HEK293 (cell line): Measurements from ENCODE around the gene FAM181A.

Experiments used
- CTCF ChIP-seq: fragments of 450-650 bp; formaldehyde crosslinking; IDR thresholded peaks from 2 replicates; pipeline ENCODE4 v1.5.1; 2016; ENCODE audit warnings: missing biosample characterization, missing genetic modification characterization
- EGR2 ChIP-seq: fragments of 450-650 bp; formaldehyde crosslinking; IDR thresholded peaks from 2 replicates; pipeline ENCODE4 v1.5.1; 2016; ENCODE audit warnings: low read depth, missing biosample characterization, missing genetic modification characterization
- REST ChIP-seq: fragments of 450-650 bp; formaldehyde crosslinking; IDR thresholded peaks from 2 replicates; pipeline ENCODE4 v1.5.1; 2016; ENCODE audit warnings: missing biosample characterization, missing genetic modification characterization
- ZNF174 ChIP-seq: fragments of 450-650 bp; formaldehyde crosslinking; IDR thresholded peaks from 2 replicates; pipeline ENCODE4 v1.5.0; 2017; ENCODE audit warnings: missing biosample characterization, mild to moderate bottlenecking, missing genetic modification characterization
- ZNF24 ChIP-seq: fragments of 450-650 bp; formaldehyde crosslinking; IDR thresholded peaks from 2 replicates; pipeline ENCODE4 v1.5.1; 2016; ENCODE audit warnings: missing biosample characterization, missing genetic modification characterization
- ZNF292 ChIP-seq: fragments of 450-650 bp; formaldehyde crosslinking; IDR thresholded peaks from 2 replicates; pipeline ENCODE4 v1.5.1; 2016; ENCODE audit warnings: low read depth, missing biosample characterization, missing genetic modification characterization, borderline replicate concordance
- ZSCAN18 ChIP-seq: fragments of 450-650 bp; formaldehyde crosslinking; IDR thresholded peaks from 2 replicates; pipeline ENCODE4 v1.5.1; 2016; ENCODE audit warnings: missing biosample characterization, missing genetic modification characterization
- TF ChIP-seq, protein P1 (sequence below): fragments of 450-650 bp; formaldehyde crosslinking; IDR thresholded peaks from 2 replicates; pipeline ENCODE4 v1.5.1; 2016; ENCODE audit warnings: missing biosample characterization, missing genetic modification characterization
- TF ChIP-seq, protein P2 (sequence below): fragments of 450-650 bp; formaldehyde crosslinking; IDR thresholded peaks from 2 replicates; pipeline ENCODE4 v1.5.1; 2016; ENCODE audit warnings: missing biosample characterization, missing genetic modification characterization

DNA sequence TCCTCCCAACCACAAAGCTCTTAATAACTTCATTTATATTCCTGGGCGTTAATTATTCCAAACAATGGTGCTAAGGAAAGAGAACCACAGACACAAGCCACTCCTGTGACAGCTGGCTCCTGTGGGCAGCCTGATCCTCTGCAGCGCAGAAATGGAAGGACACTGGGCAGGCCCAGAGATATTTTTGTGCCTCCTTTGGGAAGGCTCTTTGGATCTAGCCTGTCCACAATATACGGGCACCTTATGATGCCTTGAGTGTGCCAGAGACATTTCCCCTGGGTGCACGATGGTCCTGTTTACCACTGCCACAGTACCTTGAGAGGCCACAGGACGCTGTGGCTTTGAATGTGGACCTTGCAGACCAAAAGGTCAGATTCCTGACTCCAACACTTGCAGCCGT is 47.2 kb downstream of the FAM181A start:
- TF ChIP-seq ZSCAN18 (tag by site-specific recombination) (no peak), CTCF (tag by site-specific recombination) (no peak), ZNF24 (tag by site-specific recombination) (no peak), ZNF292 (tag by site-specific recombination) (no peak), EGR2 (tag by site-specific recombination) (no peak), REST (tag by site-specific recombination) (no peak), ZNF174 (no peak)
- TF ChIP-seq, protein P1, sequence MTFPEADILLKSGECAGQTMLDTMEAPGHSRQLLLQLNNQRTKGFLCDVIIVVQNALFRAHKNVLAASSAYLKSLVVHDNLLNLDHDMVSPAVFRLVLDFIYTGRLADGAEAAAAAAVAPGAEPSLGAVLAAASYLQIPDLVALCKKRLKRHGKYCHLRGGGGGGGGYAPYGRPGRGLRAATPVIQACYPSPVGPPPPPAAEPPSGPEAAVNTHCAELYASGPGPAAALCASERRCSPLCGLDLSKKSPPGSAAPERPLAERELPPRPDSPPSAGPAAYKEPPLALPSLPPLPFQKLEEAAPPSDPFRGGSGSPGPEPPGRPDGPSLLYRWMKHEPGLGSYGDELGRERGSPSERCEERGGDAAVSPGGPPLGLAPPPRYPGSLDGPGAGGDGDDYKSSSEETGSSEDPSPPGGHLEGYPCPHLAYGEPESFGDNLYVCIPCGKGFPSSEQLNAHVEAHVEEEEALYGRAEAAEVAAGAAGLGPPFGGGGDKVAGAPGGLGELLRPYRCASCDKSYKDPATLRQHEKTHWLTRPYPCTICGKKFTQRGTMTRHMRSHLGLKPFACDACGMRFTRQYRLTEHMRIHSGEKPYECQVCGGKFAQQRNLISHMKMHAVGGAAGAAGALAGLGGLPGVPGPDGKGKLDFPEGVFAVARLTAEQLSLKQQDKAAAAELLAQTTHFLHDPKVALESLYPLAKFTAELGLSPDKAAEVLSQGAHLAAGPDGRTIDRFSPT (tag by site-specific recombination), result no peak
- TF ChIP-seq, protein P2, sequence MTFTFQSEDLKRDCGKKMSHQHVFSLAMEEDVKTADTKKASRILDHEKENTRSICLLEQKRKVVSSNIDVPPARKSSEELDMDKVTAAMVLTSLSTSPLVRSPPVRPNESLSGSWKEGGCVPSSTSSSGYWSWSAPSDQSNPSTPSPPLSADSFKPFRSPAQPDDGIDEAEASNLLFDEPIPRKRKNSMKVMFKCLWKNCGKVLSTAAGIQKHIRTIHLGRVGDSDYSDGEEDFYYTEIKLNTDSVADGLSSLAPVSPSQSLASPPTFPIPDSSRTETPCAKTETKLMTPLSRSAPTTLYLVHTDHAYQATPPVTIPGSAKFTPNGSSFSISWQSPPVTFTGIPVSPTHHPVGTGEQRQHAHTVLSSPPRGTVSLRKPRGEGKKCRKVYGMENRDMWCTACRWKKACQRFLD (tag by site-specific recombination), result no peak
